ENCODE data around the gene GPR107. TPM values are rescaled to one million over a fixed set of nuclear protein-coding genes. Genes with fewer than 3 reads are reported as not detected.

GPR107 gene
- total RNA-seq, 1 experiment from 2014 or later, result 33.2 TPM

DNA sequence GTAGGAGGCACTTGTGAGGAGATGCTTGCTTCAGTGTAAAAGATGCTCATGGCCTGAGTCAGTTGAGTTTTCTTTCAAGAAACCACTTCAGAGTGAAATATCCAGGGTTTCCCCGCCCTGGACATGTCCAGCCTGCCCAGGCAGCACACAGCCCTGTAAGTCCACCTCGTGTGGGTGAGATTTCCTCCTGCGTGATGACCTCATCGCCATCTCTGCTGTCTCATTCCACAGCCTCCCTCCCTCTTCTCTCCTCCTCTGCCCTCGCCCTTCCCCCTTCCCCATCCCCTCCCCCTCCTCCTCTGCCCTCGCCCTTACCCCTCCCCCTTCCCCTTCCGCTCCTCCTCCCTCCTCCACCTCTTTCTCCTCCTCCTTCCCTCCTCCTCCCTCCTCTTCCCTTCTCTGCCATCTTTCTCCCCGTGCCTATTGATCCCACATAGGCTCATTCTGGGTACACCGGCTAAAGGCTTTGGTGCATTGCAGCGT, 84.5 kb downstream of the GPR107 start:
- TF ChIP-seq ZNF263 (CRISPR knock-in tag; IDR thresholded peaks at IDR 0.05; ENCODE audit: low read depth) (peak; percentile 80; the same call in 1 of the 2 replicates), RELA (CRISPR knock-in tag; IDR thresholded peaks at IDR 0.05; ENCODE audit: borderline replicate concordance) (no peak), NFE2L1 (CRISPR knock-in tag; IDR thresholded peaks at IDR 0.05) (0 out of 2 replicates have a peak, but pooled peaks have one; percentile 43)
- Mint-ChIP-seq H3K27me3 (ENCODE audit: low read depth) (no peaks in the 10 kb centered on the region), H3K9me3 (no peaks in the 10 kb centered on the region), H3K4me3 (no peak overlapping the region), H3K4me1 (peaks cover 37% of the 10 kb centered on the region), H3K36me3 (peaks cover 16% of the 10 kb centered on the region), H3K27ac (peak overlapping the region; percentile 45; the same call in 1 of the 2 replicates)
- POLR2A ChIA-PET, result no interaction called here
- CTCF ChIA-PET, result no interaction called here
- DNase-seq (ENCODE audit: low spot score), result peak; percentile 49
- peak; percentile 67 for ATAC-seq

DNA sequence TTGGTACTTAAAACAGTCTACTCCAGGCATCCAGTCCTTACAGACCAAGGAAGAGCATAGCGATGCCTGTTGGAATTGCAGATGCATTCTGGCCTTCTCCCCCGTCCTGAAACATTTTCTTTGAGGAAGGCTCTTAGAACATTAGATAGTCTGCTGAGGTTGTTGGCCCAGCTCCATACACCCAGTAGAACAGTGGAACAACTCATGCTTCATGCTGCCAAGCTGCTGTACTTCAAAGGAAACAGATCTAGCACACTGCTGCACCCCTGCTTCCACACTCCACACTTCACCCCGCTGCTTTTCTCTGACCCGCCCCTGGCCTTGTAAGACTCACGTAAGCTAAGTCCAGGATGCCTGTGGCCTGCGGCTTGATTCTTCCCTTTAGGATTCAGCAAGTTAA, 85.1 kb downstream of the GPR107 start:
- TF ChIP-seq ZNF317 (CRISPR knock-in tag; IDR thresholded peaks at IDR 0.05; ENCODE audit: borderline replicate concordance, low read depth) (no peak), JUN (CRISPR knock-in tag; IDR thresholded peaks at IDR 0.05) (no peak), FOXK1 (CRISPR knock-in tag; IDR thresholded peaks at IDR 0.05) (no peak), SMAD3 (CRISPR knock-in tag; IDR thresholded peaks at IDR 0.05; ENCODE audit: borderline replicate concordance) (no peak), NFE2L1 (CRISPR knock-in tag; IDR thresholded peaks at IDR 0.05) (no peak), ESRRA (CRISPR knock-in tag; IDR thresholded peaks at IDR 0.05; ENCODE audit: borderline replicate concordance) (no peak), ETV6 (CRISPR knock-in tag; IDR thresholded peaks at IDR 0.05) (no peak), NFYB (CRISPR knock-in tag; conservative IDR thresholded peaks at IDR 0.05; ENCODE audit: low read depth) (no peak), PRRX2 (CRISPR knock-in tag; IDR thresholded peaks at IDR 0.05) (no peak), GRHL2 (CRISPR knock-in tag; IDR thresholded peaks at IDR 0.05; ENCODE audit: insufficient replicate concordance, severe bottlenecking) (no peak), NFATC4 (CRISPR knock-in tag; IDR thresholded peaks at IDR 0.05) (no peak), ZBTB21 (CRISPR knock-in tag; IDR thresholded peaks at IDR 0.05; ENCODE audit: borderline replicate concordance) (no peak), KAT7 (CRISPR knock-in tag; IDR thresholded peaks at IDR 0.05; ENCODE audit: borderline replicate concordance) (no peak), NR3C1 (CRISPR knock-in tag; conservative IDR thresholded peaks at IDR 0.05; ENCODE audit: low read depth) (no peak)
- TF ChIP-seq, protein P1, sequence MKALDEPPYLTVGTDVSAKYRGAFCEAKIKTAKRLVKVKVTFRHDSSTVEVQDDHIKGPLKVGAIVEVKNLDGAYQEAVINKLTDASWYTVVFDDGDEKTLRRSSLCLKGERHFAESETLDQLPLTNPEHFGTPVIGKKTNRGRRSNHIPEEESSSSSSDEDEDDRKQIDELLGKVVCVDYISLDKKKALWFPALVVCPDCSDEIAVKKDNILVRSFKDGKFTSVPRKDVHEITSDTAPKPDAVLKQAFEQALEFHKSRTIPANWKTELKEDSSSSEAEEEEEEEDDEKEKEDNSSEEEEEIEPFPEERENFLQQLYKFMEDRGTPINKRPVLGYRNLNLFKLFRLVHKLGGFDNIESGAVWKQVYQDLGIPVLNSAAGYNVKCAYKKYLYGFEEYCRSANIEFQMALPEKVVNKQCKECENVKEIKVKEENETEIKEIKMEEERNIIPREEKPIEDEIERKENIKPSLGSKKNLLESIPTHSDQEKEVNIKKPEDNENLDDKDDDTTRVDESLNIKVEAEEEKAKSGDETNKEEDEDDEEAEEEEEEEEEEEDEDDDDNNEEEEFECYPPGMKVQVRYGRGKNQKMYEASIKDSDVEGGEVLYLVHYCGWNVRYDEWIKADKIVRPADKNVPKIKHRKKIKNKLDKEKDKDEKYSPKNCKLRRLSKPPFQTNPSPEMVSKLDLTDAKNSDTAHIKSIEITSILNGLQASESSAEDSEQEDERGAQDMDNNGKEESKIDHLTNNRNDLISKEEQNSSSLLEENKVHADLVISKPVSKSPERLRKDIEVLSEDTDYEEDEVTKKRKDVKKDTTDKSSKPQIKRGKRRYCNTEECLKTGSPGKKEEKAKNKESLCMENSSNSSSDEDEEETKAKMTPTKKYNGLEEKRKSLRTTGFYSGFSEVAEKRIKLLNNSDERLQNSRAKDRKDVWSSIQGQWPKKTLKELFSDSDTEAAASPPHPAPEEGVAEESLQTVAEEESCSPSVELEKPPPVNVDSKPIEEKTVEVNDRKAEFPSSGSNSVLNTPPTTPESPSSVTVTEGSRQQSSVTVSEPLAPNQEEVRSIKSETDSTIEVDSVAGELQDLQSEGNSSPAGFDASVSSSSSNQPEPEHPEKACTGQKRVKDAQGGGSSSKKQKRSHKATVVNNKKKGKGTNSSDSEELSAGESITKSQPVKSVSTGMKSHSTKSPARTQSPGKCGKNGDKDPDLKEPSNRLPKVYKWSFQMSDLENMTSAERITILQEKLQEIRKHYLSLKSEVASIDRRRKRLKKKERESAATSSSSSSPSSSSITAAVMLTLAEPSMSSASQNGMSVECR (CRISPR knock-in tag; IDR thresholded peaks at IDR 0.05; ENCODE audit: borderline replicate concordance), result no peak
- TF ChIP-seq, protein P2, sequence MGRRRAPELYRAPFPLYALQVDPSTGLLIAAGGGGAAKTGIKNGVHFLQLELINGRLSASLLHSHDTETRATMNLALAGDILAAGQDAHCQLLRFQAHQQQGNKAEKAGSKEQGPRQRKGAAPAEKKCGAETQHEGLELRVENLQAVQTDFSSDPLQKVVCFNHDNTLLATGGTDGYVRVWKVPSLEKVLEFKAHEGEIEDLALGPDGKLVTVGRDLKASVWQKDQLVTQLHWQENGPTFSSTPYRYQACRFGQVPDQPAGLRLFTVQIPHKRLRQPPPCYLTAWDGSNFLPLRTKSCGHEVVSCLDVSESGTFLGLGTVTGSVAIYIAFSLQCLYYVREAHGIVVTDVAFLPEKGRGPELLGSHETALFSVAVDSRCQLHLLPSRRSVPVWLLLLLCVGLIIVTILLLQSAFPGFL (CRISPR knock-in tag; IDR thresholded peaks at IDR 0.05; ENCODE audit: borderline replicate concordance), result no peak
- TF ChIP-seq, protein P3, sequence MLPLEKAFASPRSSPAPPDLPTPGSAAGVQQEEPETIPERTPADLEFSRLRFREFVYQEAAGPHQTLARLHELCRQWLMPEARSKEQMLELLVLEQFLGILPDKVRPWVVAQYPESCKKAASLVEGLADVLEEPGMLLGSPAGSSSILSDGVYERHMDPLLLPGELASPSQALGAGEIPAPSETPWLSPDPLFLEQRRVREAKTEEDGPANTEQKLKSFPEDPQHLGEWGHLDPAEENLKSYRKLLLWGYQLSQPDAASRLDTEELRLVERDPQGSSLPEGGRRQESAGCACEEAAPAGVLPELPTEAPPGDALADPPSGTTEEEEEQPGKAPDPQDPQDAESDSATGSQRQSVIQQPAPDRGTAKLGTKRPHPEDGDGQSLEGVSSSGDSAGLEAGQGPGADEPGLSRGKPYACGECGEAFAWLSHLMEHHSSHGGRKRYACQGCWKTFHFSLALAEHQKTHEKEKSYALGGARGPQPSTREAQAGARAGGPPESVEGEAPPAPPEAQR (CRISPR knock-in tag; IDR thresholded peaks at IDR 0.05), result no peak
- TF ChIP-seq, protein P4, sequence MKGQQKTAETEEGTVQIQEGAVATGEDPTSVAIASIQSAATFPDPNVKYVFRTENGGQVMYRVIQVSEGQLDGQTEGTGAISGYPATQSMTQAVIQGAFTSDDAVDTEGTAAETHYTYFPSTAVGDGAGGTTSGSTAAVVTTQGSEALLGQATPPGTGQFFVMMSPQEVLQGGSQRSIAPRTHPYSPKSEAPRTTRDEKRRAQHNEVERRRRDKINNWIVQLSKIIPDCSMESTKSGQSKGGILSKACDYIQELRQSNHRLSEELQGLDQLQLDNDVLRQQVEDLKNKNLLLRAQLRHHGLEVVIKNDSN (CRISPR knock-in tag; IDR thresholded peaks at IDR 0.05), result no peak
- TF ChIP-seq, protein P5, sequence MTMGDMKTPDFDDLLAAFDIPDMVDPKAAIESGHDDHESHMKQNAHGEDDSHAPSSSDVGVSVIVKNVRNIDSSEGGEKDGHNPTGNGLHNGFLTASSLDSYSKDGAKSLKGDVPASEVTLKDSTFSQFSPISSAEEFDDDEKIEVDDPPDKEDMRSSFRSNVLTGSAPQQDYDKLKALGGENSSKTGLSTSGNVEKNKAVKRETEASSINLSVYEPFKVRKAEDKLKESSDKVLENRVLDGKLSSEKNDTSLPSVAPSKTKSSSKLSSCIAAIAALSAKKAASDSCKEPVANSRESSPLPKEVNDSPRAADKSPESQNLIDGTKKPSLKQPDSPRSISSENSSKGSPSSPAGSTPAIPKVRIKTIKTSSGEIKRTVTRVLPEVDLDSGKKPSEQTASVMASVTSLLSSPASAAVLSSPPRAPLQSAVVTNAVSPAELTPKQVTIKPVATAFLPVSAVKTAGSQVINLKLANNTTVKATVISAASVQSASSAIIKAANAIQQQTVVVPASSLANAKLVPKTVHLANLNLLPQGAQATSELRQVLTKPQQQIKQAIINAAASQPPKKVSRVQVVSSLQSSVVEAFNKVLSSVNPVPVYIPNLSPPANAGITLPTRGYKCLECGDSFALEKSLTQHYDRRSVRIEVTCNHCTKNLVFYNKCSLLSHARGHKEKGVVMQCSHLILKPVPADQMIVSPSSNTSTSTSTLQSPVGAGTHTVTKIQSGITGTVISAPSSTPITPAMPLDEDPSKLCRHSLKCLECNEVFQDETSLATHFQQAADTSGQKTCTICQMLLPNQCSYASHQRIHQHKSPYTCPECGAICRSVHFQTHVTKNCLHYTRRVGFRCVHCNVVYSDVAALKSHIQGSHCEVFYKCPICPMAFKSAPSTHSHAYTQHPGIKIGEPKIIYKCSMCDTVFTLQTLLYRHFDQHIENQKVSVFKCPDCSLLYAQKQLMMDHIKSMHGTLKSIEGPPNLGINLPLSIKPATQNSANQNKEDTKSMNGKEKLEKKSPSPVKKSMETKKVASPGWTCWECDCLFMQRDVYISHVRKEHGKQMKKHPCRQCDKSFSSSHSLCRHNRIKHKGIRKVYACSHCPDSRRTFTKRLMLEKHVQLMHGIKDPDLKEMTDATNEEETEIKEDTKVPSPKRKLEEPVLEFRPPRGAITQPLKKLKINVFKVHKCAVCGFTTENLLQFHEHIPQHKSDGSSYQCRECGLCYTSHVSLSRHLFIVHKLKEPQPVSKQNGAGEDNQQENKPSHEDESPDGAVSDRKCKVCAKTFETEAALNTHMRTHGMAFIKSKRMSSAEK (CRISPR knock-in tag; IDR thresholded peaks at IDR 0.05; ENCODE audit: borderline replicate concordance), result no peak
- ATAC-seq, result no peak
- no peaks in the 10 kb centered on the region for H3K9me3 Mint-ChIP-seq
- peak overlapping the region; percentile 80; the same call in 1 of the 2 replicates for H3K27ac Mint-ChIP-seq
- DNase-seq (ENCODE audit: low spot score), result no peak
- H3K36me3 Mint-ChIP-seq, result peaks cover 16% of the 10 kb centered on the region
- POLR2A ChIA-PET, result no interaction called here
- CTCF ChIA-PET, result no interaction called here
- no peak overlapping the region for H3K4me3 Mint-ChIP-seq
- H3K4me1 Mint-ChIP-seq, result peaks cover 43% of the 10 kb centered on the region
- H3K27me3 Mint-ChIP-seq (ENCODE audit: low read depth), result no peaks in the 10 kb centered on the region

Measured in WTC11 (cell line).